ENCODE measurements around the gene UVRAG. TPM values are rescaled to one million over a fixed set of nuclear protein-coding genes. Genes with fewer than 3 reads are reported as not detected.

The UVRAG gene
- total RNA-seq, 4 donors from 2014 or later: 27.3 to 38.7 (median 33.6) TPM

DNA sequence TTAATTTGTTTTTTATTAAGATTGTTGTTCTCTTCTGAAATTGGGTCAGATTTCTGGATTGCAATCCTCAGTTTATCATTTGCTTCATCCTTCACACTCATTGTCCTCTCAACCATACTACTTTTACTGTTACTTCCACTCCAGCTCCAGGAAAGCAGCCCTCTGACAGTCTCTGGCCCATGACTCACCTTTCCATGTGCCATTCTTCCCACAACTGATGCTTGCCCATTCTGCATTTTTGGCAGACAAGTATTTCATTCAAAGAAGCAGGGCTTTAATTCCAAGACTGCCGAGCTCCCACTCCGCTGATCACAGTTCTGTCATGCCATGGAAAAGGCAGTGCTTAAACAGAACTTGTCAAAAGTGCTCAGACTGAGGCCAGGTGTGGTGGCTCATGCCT lies 252.1 kb downstream of the UVRAG start:
- 77 to 86% methylated on average over 2 of the region's 2 CpGs for WGBS, 2 donors
- Histone ChIP-seq H3K4me3 (no peak overlapping the region), H3K4me1 (no peaks in the 10 kb centered on the region), H3K27me3 (no peaks in the 10 kb centered on the region), H3K9me3 (no peaks in the 10 kb centered on the region), H3K27ac (no peak overlapping the region), H3K36me3 (peaks cover 0 to 26% (median 0%) of the 10 kb centered on the region in 3 donors)
- no peak for TF ChIP-seq POLR2A (IDR thresholded peaks at IDR 0.05)
- TF ChIP-seq, protein P1, sequence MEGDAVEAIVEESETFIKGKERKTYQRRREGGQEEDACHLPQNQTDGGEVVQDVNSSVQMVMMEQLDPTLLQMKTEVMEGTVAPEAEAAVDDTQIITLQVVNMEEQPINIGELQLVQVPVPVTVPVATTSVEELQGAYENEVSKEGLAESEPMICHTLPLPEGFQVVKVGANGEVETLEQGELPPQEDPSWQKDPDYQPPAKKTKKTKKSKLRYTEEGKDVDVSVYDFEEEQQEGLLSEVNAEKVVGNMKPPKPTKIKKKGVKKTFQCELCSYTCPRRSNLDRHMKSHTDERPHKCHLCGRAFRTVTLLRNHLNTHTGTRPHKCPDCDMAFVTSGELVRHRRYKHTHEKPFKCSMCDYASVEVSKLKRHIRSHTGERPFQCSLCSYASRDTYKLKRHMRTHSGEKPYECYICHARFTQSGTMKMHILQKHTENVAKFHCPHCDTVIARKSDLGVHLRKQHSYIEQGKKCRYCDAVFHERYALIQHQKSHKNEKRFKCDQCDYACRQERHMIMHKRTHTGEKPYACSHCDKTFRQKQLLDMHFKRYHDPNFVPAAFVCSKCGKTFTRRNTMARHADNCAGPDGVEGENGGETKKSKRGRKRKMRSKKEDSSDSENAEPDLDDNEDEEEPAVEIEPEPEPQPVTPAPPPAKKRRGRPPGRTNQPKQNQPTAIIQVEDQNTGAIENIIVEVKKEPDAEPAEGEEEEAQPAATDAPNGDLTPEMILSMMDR (IDR thresholded peaks at IDR 0.05): no peak
- no peak for DNase-seq (ENCODE audit: low spot score in 2 of 2)

DNA sequence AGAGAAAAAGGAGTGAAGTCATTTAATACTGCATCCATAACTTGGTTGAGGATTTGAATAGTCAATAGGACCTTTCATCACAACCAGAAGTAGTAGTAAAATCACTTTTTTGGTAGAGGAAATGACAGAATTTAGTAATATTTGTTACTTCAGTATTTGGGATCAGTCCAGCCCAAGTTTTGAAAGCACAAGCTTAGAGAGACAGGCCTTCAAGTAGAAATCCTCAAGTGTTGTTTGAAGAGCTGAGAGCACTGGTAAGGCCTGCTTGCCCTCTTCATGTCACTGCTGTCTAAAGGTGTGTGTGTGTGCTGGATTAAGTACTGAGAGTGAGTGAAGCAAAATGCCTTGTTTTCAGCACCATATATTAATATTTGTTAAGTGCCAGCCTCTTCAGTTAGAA lies 254.0 kb downstream of the UVRAG start:
- H3K36me3 ChIP-seq: peaks cover 0 to 26% (median 0%) of the 10 kb centered on the region in 3 donors
- H3K27ac ChIP-seq: no peak overlapping the region
- no peak for DNase-seq (ENCODE audit: low spot score in 2 of 2)
- peaks cover 0 to 11% (median 0%) of the 10 kb centered on the region in 4 donors for H3K4me1 ChIP-seq
- TF ChIP-seq POLR2A (IDR thresholded peaks at IDR 0.05) (no peak), EP300 (IDR thresholded peaks at IDR 0.05) (no peak)
- TF ChIP-seq, protein P1 (IDR thresholded peaks at IDR 0.05): no peak
- H3K4me3 ChIP-seq: no peak overlapping the region
- H3K9me3 ChIP-seq: no peaks in the 10 kb centered on the region
- H3K27me3 ChIP-seq: no peaks in the 10 kb centered on the region

DNA sequence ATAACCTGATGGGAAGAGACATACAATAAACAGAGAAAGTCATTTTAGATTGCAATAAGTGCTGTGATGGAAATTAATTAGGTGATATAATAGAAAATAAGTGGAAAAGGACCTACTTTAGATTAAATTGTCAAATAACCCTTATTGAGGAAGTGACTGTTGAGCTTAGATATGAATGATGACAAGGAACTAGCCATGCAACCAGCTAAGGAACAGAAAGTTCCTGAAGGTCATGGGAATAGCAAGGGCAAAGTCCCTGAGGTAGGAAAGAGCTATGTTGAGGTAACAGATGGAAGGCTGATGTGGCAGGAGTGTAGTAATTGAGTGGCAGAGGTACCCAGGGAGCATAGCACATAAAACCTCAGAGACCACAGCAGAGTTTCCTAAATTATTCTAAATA lies 256.1 kb downstream of the UVRAG start:
- TF ChIP-seq, protein P1 (IDR thresholded peaks at IDR 0.05): no peak
- TF ChIP-seq POLR2A (IDR thresholded peaks at IDR 0.05) (no peak), EP300 (IDR thresholded peaks at IDR 0.05) (no peak)
- Histone ChIP-seq H3K36me3 (peaks cover 0 to 19% (median 0%) of the 10 kb centered on the region in 3 donors), H3K4me1 (peaks cover 0 to 24% (median 0%) of the 10 kb centered on the region in 4 donors), H3K4me3 (no peak overlapping the region), H3K9me3 (no peaks in the 10 kb centered on the region), H3K27ac (no peak overlapping the region), H3K27me3 (no peaks in the 10 kb centered on the region)
- DNase-seq (ENCODE audit: low spot score in 2 of 2): no peak

DNA sequence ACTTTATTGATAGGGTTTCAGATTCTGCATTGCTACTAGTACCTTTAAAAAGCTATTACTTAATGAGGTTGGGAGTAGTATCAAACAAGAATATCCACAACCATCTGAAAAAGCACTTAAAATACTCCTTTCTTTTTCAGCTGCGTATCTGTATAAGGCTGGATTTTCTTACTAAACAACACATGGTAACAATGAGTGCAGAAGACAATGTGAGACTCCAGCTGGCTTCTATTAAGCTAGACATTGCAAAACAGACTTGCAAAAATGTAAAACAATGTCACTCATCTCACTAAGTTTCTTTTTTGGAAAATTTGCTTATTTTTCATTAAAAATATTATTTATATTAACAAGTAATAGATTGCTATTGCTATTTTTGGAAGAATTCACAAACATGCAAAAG lies 258.7 kb downstream of the UVRAG start:
- DNase-seq (ENCODE audit: low spot score in 2 of 2): no peak
- Histone ChIP-seq H3K4me3 (no peak overlapping the region), H3K27ac (peak overlapping the region in 1 of 4 donors; percentile 10), H3K27me3 (no peaks in the 10 kb centered on the region), H3K36me3 (no peaks in the 10 kb centered on the region), H3K9me3 (no peaks in the 10 kb centered on the region), H3K4me1 (peaks cover 0 to 33% (median 0%) of the 10 kb centered on the region in 4 donors)
- TF ChIP-seq EP300 (IDR thresholded peaks at IDR 0.05): no peak
- TF ChIP-seq, protein P1 (IDR thresholded peaks at IDR 0.05): no peak
- TF ChIP-seq POLR2A (IDR thresholded peaks at IDR 0.05): no peak
- 69 to 74% methylated on average over 1 of the region's 1 CpG for WGBS, 2 donors

DNA sequence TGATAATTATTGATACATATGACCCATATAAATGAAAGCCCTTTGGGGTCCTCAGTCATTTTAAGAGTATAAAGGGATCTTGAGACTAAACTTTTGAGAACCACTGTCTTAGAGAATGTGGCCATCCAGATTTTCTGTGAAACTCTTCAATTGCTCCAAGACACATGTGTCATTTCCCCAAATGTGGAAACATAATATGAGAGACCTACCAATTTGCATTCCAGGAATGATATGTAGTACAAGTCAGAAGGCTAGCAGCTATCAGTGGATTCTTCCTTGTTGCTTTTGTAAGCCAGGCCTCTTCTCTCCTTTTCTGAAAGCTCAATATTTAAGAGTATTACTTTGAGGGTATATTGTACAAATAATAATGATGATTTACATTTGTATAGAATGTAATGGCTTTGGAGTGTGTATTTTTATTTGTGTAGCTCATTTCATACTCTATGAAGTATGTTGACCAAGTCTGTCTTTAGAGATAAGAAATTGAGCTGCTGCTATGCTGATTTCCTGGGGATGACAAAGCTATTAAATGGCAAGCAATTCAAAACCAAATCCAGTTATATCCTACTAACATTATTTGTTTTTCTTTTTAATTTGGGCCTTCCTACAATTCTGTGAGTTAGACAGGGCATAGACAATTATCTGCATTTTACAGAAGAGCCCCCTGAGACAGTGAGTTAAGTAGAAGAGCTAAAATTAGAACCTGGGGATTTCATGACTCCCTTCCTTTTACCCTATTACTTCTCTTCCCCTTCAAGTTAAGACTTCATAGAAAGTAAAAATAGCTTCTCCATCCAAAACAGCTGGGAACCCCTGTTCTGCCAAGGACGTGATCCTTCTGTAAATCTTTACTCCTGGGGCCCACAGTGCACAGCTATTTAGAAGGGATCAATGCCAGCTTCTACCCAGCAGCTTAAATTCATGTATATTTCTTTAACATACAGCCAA lies 259.4 kb downstream of the UVRAG start:
- no peaks in the 10 kb centered on the region for H3K9me3 ChIP-seq
- H3K4me3 ChIP-seq: no peak overlapping the region
- H3K27me3 ChIP-seq: no peaks in the 10 kb centered on the region
- no peak for DNase-seq (ENCODE audit: low spot score in 2 of 2)
- 20 to 23% methylated on average over 1 of the region's 1 CpG for WGBS, 2 donors
- H3K27ac ChIP-seq: peak overlapping the region in 1 of 4 donors; percentile 10
- no peaks in the 10 kb centered on the region for H3K36me3 ChIP-seq
- peaks cover 0 to 33% (median 0%) of the 10 kb centered on the region in 4 donors for H3K4me1 ChIP-seq
- TF ChIP-seq, protein P1 (IDR thresholded peaks at IDR 0.05): no peak
- TF ChIP-seq POLR2A (IDR thresholded peaks at IDR 0.05) (no peak), EP300 (IDR thresholded peaks at IDR 0.05) (no peak)

Data from tibial nerve (tissue), 4 donors.